Transverse colon (tissue), 4 donors: ENCODE results near the gene PC. TPM values are rescaled to one million over a fixed set of nuclear protein-coding genes. Genes with fewer than 3 reads are reported as not detected.

Source experiments
- DNase-seq: peaks from one replicate; pipeline ENCODE4 v3.0.0-alpha.2; 2019
- H3K27ac ChIP-seq, 4 donors: fragments of 200-600 bp; sonication (generic); 2 replicates each; pipeline ENCODE4 v1.5.1; 2016 to 2018; ENCODE audit warnings: inconsistent platforms in 4 of 4
- H3K27me3 ChIP-seq: fragments of 200-600 bp; sonication (generic); 2 replicates; pipeline ENCODE4 v1.5.1; 2017; ENCODE audit warnings: inconsistent platforms
- H3K36me3 ChIP-seq, 4 donors: fragments of 200-600 bp; sonication (generic); 2 replicates each; pipeline ENCODE4 v1.5.1; 2017 to 2019; ENCODE audit warnings: inconsistent platforms in 4 of 4
- H3K4me1 ChIP-seq, 4 donors: fragments of 200-600 bp; sonication (generic); 2 replicates each; pipeline ENCODE4 v1.5.1; 2017 to 2020; ENCODE audit warnings: inconsistent platforms in 4 of 4
- H3K4me3 ChIP-seq, 4 donors: fragments of 200-600 bp; sonication (generic); 1 replicate in 1 of 4; 2 replicates in 3 of 4; pipeline versions ENCODE4 v1.5.1 to v1.6.1; 2017 to 2019; ENCODE audit warnings: inconsistent platforms in 4 of 4
- H3K9me3 ChIP-seq, 2 donors: fragments of 200-600 bp; sonication (generic); 2 replicates each; pipeline ENCODE4 v1.5.1; 2017 to 2019; ENCODE audit warnings: inconsistent platforms in 2 of 2
- EP300 ChIP-seq: sonication (generic); formaldehyde crosslinking; IDR thresholded peaks from one replicate; pipeline ENCODE4 v1.6.1; 2017; ENCODE audit warnings: antibody characterized with exemption, low read depth
- POLR2A ChIP-seq: fragments of 450-650 bp; IDR thresholded peaks from one replicate; pipeline ENCODE4 v1.6.1; 2016; ENCODE audit warnings: antibody characterized with exemption, mild to moderate bottlenecking, moderate library complexity
- POLR2AphosphoS5 ChIP-seq, 3 donors: sonication (generic); formaldehyde crosslinking; IDR thresholded peaks; one replicate each; pipeline ENCODE4 v1.6.1; 2016; ENCODE audit warnings: antibody characterized with exemption in 3 of 3
- WGBS, 2 donors: methylation state at CpG; one replicate each; pipeline ENCODE4 v1.1.5; 2018; ENCODE audit warnings: low coverage in 1 of 2; 5-methylcytosine and 5-hydroxymethylcytosine counted together
- in situ Hi-C, 4 donors: fragments of 200-750 bp; cut with MboI; loops; one replicate each; pipeline versions ENCODE4 v1.15.0 to v1.15.1; 2017; ENCODE audit warnings: low sequenced_read_pairs in 3 of 4, low pct_ligation_motif_present in 1 of 4, low pct_unique_long_range_greater_than_20kb in 1 of 4
- intact Hi-C: fragments of 100-400 bp; cut with DNase I; formaldehyde crosslinking; loops from one replicate; pipeline ENCODE4 v1.15.1; 2023; ENCODE audit warnings: low total_unique reads
- total RNA-seq, 4 donors: library from RNA; depleted of rRNA; stranded (reverse); fragments of >200 nt; gene quantifications; one replicate each; pipeline ENCODE4 v1.1.0, GENCODE V29; 2016
- TF ChIP-seq, protein P1 (sequence below), 5 experiments: fragments of 200-600 bp in 3 of 5; fragments of 450-650 bp in 2 of 5; sonication (generic) in 3 of 5; IDR thresholded peaks; 1 replicate in 2 of 5; 2 replicates in 3 of 5; pipeline ENCODE4 v1.5.1; 2016 to 2017; ENCODE audit warnings: antibody characterized with exemption in 5 of 5, inconsistent platforms in 3 of 5, mild to moderate bottlenecking in 2 of 5, moderate library complexity in 1 of 5

The PC gene
- total RNA-seq, 4 donors from 2014 or later = 14.9 to 246 (median 38.1) TPM

GRCh38 chr11:66885950-66886440 is 72.2 kb downstream of the PC start:
- DNase-seq = no peak
- intact Hi-C loops (loop anchor here (5.0 kb wide), 1 partner anchor 184 kb away; no protein-coding TSS in a partner anchor), in situ Hi-C loops (no loop called here)
- H3K9me3 ChIP-seq = no peaks in the 10 kb centered on the region
- H3K4me3 ChIP-seq = no peak overlapping the region
- H3K36me3 ChIP-seq = no peaks in the 10 kb centered on the region
- peaks cover 0 to 13% (median 4%) of the 10 kb centered on the region in 4 donors for H3K4me1 ChIP-seq
- WGBS, 2 donors = 66 to 80% methylated on average over 5 to 11 of the region's 11 CpGs
- H3K27me3 ChIP-seq = no peaks in the 10 kb centered on the region
- TF ChIP-seq, protein P1, sequence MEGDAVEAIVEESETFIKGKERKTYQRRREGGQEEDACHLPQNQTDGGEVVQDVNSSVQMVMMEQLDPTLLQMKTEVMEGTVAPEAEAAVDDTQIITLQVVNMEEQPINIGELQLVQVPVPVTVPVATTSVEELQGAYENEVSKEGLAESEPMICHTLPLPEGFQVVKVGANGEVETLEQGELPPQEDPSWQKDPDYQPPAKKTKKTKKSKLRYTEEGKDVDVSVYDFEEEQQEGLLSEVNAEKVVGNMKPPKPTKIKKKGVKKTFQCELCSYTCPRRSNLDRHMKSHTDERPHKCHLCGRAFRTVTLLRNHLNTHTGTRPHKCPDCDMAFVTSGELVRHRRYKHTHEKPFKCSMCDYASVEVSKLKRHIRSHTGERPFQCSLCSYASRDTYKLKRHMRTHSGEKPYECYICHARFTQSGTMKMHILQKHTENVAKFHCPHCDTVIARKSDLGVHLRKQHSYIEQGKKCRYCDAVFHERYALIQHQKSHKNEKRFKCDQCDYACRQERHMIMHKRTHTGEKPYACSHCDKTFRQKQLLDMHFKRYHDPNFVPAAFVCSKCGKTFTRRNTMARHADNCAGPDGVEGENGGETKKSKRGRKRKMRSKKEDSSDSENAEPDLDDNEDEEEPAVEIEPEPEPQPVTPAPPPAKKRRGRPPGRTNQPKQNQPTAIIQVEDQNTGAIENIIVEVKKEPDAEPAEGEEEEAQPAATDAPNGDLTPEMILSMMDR (IDR thresholded peaks at IDR 0.05) = no peak
- TF ChIP-seq POLR2A (no peak), EP300 (no peak), POLR2AphosphoS5 (IDR thresholded peaks at IDR 0.05) (no peak)
- H3K27ac ChIP-seq = no peak overlapping the region

- Histone ChIP-seq H3K9me3 (no peaks in the 10 kb centered on the region), H3K4me3 (no peak overlapping the region), H3K27me3 (no peaks in the 10 kb centered on the region), H3K4me1 (peaks cover 0 to 13% (median 4%) of the 10 kb centered on the region in 4 donors), H3K36me3 (no peaks in the 10 kb centered on the region), H3K27ac (no peak overlapping the region)
- WGBS, 2 donors = 86 to 92% methylated on average over 2 to 4 of the region's 4 CpGs
- TF ChIP-seq EP300 (no peak), POLR2AphosphoS5 (IDR thresholded peaks at IDR 0.05) (no peak), POLR2A (no peak)
- TF ChIP-seq, protein P1 (IDR thresholded peaks at IDR 0.05) = no peak
- DNase-seq = no peak
- in situ Hi-C loops (no loop called here), intact Hi-C loops (loop anchor here (5.0 kb wide), 1 partner anchor 183 kb away; no protein-coding TSS in a partner anchor)
These were observed 72.7 kb downstream of the PC start for GRCh38 chr11:66885469-66885868.

- intact Hi-C loops = no loop called here
- no peak overlapping the region for H3K4me3 ChIP-seq
- H3K27me3 ChIP-seq = no peaks in the 10 kb centered on the region
- H3K4me1 ChIP-seq = peaks cover 0 to 13% (median 4%) of the 10 kb centered on the region in 4 donors
- H3K9me3 ChIP-seq = no peaks in the 10 kb centered on the region
- in situ Hi-C loops = no loop called here
- no peak for TF ChIP-seq POLR2AphosphoS5 (IDR thresholded peaks at IDR 0.05)
- TF ChIP-seq, protein P1 (IDR thresholded peaks at IDR 0.05) = no peak
- TF ChIP-seq EP300 = no peak
- TF ChIP-seq POLR2A = no peak
- 80 to 98% methylated on average over 1 to 4 of the region's 4 CpGs for WGBS, 2 donors
- H3K27ac ChIP-seq = no peak overlapping the region
- no peak for DNase-seq
- H3K36me3 ChIP-seq = no peaks in the 10 kb centered on the region
These were observed 73.7 kb downstream of the PC start for GRCh38 chr11:66884443-66884842.

DNA sequence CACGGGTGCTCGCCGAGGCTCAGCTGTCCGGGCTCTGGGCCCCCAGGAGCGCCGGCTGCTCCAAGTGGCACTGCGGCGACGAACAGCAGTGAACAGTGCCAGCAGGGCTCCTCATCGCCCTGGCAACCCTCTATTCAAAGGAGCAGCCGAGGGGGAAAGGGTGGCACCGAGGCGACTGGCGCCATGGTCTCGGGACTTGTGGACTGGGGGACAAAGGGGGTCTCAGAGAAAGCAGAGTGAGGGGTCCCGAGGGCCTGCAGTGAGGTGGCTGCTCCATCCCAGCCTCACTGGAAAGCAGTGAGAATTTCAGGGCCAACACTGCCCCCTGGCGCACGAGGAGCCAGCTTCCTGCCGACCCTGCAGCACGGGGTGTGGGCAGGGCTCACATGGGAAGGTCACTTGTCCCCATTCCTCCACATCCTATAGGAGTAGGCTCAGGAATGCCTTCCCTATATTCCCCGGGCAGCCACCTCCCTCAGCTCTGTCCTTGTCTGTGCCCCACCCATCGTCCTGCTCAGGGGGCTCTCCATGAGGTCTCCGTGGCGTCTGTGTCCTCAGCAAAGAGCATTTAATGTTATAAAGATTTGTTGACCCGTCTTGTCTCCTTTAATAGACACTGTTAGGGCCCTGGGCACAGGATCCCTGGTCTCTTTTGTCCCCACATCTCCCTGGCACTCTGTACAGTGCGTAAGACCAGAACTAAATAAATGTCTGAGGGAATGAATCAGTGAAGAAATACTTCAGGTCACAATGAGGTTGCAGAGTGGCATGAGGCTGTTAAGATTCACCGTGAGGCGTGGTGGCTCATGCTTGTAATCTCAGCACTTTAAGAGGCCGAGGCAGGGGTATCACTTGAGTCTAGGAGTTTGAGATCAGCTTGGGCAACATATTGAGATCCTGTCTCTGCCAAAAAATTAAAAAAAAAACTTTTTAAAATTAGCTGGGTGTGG is 74.9 kb downstream of the PC start:
- H3K27ac ChIP-seq = no peak overlapping the region
- intact Hi-C loops (no loop called here), in situ Hi-C loops (no loop called here)
- no peaks in the 10 kb centered on the region for H3K9me3 ChIP-seq
- no peaks in the 10 kb centered on the region for H3K27me3 ChIP-seq
- peaks cover 0 to 17% (median 4%) of the 10 kb centered on the region in 4 donors for H3K4me1 ChIP-seq
- TF ChIP-seq EP300 (no peak), POLR2A (no peak), POLR2AphosphoS5 (IDR thresholded peaks at IDR 0.05) (no peak)
- TF ChIP-seq, protein P1 (IDR thresholded peaks at IDR 0.05) = peak; percentile 70 to 77 (median 73)
- peak overlapping the region in 2 of 4 donors; percentile 14 to 33 for H3K4me3 ChIP-seq
- DNase-seq = peak; percentile 86
- WGBS, 2 donors = 36 to 49% methylated on average over 4 to 29 of the region's 29 CpGs
- H3K36me3 ChIP-seq = no peaks in the 10 kb centered on the region
